Endothelial cell of umbilical vein (primary cell): ENCODE data around the gene ADI1.

ENCODE experiments used
- MYC ChIP-seq: IDR thresholded peaks from one replicate; pipeline ENCODE4 v1.6.1; 2011; ENCODE audit warnings: mild to moderate bottlenecking, low read depth, low read length
- POLR2A ChIP-seq: IDR thresholded peaks from 2 replicates; pipeline ENCODE4 v1.6.1; 2012; ENCODE audit warnings: low read depth, mild to moderate bottlenecking, control low read depth, low read length
- TF ChIP-seq, protein P1 (sequence below), 2 donors: IDR thresholded peaks; 1 replicate in 1 of 2; 2 replicates in 1 of 2; pipeline ENCODE4 v1.5.1; 2011; ENCODE audit warnings: low read length in 2 of 2, mild to moderate bottlenecking in 2 of 2, moderate library complexity in 2 of 2, control low read depth in 1 of 2, inconsistent platforms in 1 of 2, low read depth in 1 of 2; ENCODE audit not compliant: insufficient read depth in 1 of 2; ENCODE audit errors: extremely low read depth in 1 of 2
- TF ChIP-seq, protein P2 (sequence below): IDR thresholded peaks from 2 replicates; pipeline ENCODE4 v1.6.1; 2011; ENCODE audit not compliant: insufficient read depth, insufficient read length

DNA sequence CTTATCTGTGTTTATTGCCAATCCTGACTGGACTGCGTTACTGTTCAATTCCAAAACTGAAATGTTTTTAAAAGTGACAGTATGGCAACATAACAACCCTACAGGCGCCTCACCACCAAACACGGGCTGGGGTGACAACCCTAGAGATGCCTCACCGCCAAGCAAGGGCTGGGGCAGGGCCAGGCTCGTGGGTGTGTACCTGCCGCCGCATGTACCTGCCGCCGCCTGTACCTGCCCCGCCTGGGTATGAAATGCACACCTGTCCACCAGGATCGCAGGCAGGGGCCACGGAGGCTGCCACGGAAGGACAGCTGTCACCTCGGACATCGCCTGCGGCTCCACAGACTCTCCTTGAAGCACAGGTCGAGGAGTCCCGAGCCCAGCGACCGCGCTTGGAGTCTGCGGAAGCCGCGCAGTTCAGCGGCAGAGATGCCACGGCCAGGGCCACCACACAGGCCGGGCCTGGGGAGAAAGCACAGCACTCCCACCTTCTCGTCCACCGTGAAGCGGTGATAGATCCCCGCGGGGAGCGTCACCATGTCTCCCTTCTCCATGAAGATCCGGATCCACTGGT lies 18.9 kb downstream of the ADI1 start:
- TF ChIP-seq, protein P1, sequence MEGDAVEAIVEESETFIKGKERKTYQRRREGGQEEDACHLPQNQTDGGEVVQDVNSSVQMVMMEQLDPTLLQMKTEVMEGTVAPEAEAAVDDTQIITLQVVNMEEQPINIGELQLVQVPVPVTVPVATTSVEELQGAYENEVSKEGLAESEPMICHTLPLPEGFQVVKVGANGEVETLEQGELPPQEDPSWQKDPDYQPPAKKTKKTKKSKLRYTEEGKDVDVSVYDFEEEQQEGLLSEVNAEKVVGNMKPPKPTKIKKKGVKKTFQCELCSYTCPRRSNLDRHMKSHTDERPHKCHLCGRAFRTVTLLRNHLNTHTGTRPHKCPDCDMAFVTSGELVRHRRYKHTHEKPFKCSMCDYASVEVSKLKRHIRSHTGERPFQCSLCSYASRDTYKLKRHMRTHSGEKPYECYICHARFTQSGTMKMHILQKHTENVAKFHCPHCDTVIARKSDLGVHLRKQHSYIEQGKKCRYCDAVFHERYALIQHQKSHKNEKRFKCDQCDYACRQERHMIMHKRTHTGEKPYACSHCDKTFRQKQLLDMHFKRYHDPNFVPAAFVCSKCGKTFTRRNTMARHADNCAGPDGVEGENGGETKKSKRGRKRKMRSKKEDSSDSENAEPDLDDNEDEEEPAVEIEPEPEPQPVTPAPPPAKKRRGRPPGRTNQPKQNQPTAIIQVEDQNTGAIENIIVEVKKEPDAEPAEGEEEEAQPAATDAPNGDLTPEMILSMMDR (IDR thresholded peaks at IDR 0.05; ENCODE audit: extremely low read depth in 1 of 2, insufficient read depth in 1 of 2, low read depth in 1 of 2, low read length in 2 of 2), result no peak
- TF ChIP-seq POLR2A, result no peak
- no peak for TF ChIP-seq MYC
- TF ChIP-seq, protein P2, sequence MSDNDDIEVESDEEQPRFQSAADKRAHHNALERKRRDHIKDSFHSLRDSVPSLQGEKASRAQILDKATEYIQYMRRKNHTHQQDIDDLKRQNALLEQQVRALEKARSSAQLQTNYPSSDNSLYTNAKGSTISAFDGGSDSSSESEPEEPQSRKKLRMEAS, result no peak
